Liver (tissue), 2 donors: ENCODE measurements around the gene CACNA1H.

Experiments used
- RAD21 ChIP-seq, 2 donors: IDR thresholded peaks; 2 replicates each; pipeline ENCODE4 v1.6.1; 2016; ENCODE audit warnings: antibody characterized with exemption in 2 of 2, mild to moderate bottlenecking in 2 of 2
- TF ChIP-seq, protein P1 (sequence below): IDR thresholded peaks from 2 replicates; pipeline ENCODE4 v1.6.1; 2016; ENCODE audit warnings: antibody characterized with exemption
- donor health status: healthy.

DNA sequence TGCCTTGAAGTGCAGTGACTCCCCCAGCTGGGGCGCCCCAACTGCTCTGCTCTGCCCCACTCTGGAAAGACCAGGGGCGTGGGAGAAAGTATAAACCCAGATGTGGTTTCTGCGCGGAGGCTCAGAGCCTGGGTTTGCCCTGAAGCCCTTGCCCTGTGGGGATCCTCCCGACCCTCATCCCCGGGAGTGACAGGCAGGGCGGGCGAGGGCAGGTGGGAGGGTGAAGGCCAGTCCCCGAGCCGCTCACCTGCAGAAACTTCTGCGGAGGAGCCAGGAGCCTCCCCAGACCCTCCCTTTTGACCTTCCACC is 106.8 kb downstream of the CACNA1H start:
- TF ChIP-seq, protein P1, sequence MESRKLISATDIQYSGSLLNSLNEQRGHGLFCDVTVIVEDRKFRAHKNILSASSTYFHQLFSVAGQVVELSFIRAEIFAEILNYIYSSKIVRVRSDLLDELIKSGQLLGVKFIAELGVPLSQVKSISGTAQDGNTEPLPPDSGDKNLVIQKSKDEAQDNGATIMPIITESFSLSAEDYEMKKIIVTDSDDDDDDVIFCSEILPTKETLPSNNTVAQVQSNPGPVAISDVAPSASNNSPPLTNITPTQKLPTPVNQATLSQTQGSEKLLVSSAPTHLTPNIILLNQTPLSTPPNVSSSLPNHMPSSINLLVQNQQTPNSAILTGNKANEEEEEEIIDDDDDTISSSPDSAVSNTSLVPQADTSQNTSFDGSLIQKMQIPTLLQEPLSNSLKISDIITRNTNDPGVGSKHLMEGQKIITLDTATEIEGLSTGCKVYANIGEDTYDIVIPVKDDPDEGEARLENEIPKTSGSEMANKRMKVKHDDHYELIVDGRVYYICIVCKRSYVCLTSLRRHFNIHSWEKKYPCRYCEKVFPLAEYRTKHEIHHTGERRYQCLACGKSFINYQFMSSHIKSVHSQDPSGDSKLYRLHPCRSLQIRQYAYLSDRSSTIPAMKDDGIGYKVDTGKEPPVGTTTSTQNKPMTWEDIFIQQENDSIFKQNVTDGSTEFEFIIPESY = no peak
- no peak for TF ChIP-seq RAD21 (IDR thresholded peaks at IDR 0.05)
